GM23338 (cell line): ENCODE data around the gene ZNF358. TPM values are rescaled to one million over a fixed set of nuclear protein-coding genes. Genes with fewer than 3 reads are reported as not detected.

Experiments
- ATAC-seq: fragments of 200-7000 bp; cut with Tn5 transposase; 3 replicates; pipeline ENCODE4 v1.9.1; 2020
- DNase-seq: peaks from one replicate; pipeline ENCODE4 v3.0.0-alpha.2; 2015; ENCODE audit warnings: low spot score
- H2AFZ ChIP-seq: fragments of 200-600 bp; sonication (generic); 2 replicates; pipeline ENCODE4 v1.8.0; 2016; ENCODE audit warnings: antibody characterized with exemption, mild to moderate bottlenecking, moderate library complexity
- H3F3A ChIP-seq: fragments of 200-600 bp; sonication (generic); replicated peaks from 2 replicates; pipeline ENCODE4 v1.8.0; 2017; ENCODE audit warnings: antibody characterized with exemption, mixed run types, low read depth
- H3K27ac ChIP-seq: fragments of 200-600 bp; sonication (generic); 2 replicates; pipeline ENCODE4 v1.6.1; 2016; ENCODE audit warnings: low read depth
- H3K27me3 ChIP-seq: fragments of 200-600 bp; sonication (generic); 2 replicates; pipeline ENCODE4 v1.8.0; 2016; ENCODE audit warnings: mild to moderate bottlenecking, mixed run types, moderate library complexity; ENCODE audit not compliant: insufficient read depth
- H3K36me3 ChIP-seq: fragments of 200-600 bp; sonication (generic); 2 replicates; pipeline ENCODE4 v1.8.0; 2016; ENCODE audit warnings: mild to moderate bottlenecking; ENCODE audit not compliant: insufficient read depth
- H3K4me1 ChIP-seq: fragments of 200-600 bp; sonication (generic); 2 replicates; pipeline ENCODE4 v1.8.0; 2016; ENCODE audit warnings: mild to moderate bottlenecking, moderate library complexity; ENCODE audit not compliant: insufficient read depth
- H3K4me2 ChIP-seq: fragments of 200-600 bp; sonication (generic); 2 replicates; pipeline ENCODE4 v1.7.1; 2017; ENCODE audit warnings: mixed run types
- H3K4me3 ChIP-seq: fragments of 200-600 bp; sonication (generic); 2 replicates; pipeline ENCODE4 v1.6.1; 2016; ENCODE audit warnings: mixed run types
- H3K79me2 ChIP-seq: fragments of 200-600 bp; sonication (generic); replicated peaks from 2 replicates; pipeline ENCODE4 v1.8.0; 2017; ENCODE audit warnings: mild to moderate bottlenecking; ENCODE audit not compliant: insufficient read depth
- H3K9me2 ChIP-seq: fragments of 200-600 bp; sonication (generic); 2 replicates; pipeline ENCODE4 v1.8.0; 2017; ENCODE audit not compliant: insufficient read depth
- H4K20me1 ChIP-seq: fragments of 200-600 bp; sonication (generic); replicated peaks from 2 replicates; pipeline ENCODE4 v1.8.0; 2017; ENCODE audit warnings: mild to moderate bottlenecking; ENCODE audit not compliant: insufficient read depth
- H3K27ac Mint-ChIP-seq: 2 replicates; pipeline ENCODE4 v1.8.0; 2020; ENCODE audit warnings: inconsistent platforms, mild to moderate bottlenecking, moderate library complexity, mixed read lengths
- H3K27me3 Mint-ChIP-seq: 3 replicates; pipeline ENCODE4 v1.8.0; 2022; ENCODE audit warnings: low read depth, mild to moderate bottlenecking, moderate library complexity, mixed read lengths, inconsistent platforms; ENCODE audit not compliant: insufficient read depth, poor library complexity
- H3K36me3 Mint-ChIP-seq: 3 replicates; pipeline ENCODE4 v1.8.0; 2021; ENCODE audit warnings: low read depth, mild to moderate bottlenecking, inconsistent platforms, moderate library complexity, mixed read lengths
- H3K4me1 Mint-ChIP-seq: 3 replicates; pipeline ENCODE4 v1.8.0; 2020; ENCODE audit warnings: mild to moderate bottlenecking, inconsistent platforms, mixed read lengths
- H3K4me3 Mint-ChIP-seq: 3 replicates; pipeline ENCODE4 v1.8.0; 2021; ENCODE audit warnings: moderate library complexity, mild to moderate bottlenecking, inconsistent platforms, mixed read lengths
- H3K9me3 Mint-ChIP-seq: 3 replicates; pipeline ENCODE4 v1.8.0; 2020; ENCODE audit warnings: moderate library complexity, mild to moderate bottlenecking, inconsistent platforms, mixed read lengths
- EZH2phosphoT487 ChIP-seq: fragments of 200-600 bp; sonication (generic); IDR thresholded peaks from one replicate; pipeline ENCODE4 v1.8.1; 2018; ENCODE audit warnings: antibody characterized with exemption; ENCODE audit not compliant: unreplicated experiment
- ZNF114 ChIP-seq: fragments of 250-450 bp; sonication (Bioruptor Pico); IDR thresholded peaks from 2 replicates; pipeline ENCODE4 v1.5.0; 2020; ENCODE audit warnings: mild to moderate bottlenecking, moderate library complexity
- ZNF331 ChIP-seq: fragments of 250-450 bp; sonication (Bioruptor Pico); IDR thresholded peaks from 2 replicates; pipeline ENCODE4 v1.5.0; 2020; ENCODE audit warnings: low read depth, mild to moderate bottlenecking, moderate library complexity
- polyA plus RNA-seq: library from polyadenylated mRNA; unstranded; fragments of >200 nt; fragmentation: Nextera tagmentation; extraction: Ambion mirVana; gene quantifications from 2 replicates; pipeline ENCODE4 v1.2.1, GENCODE V29; 2016
- total RNA-seq: library from RNA; depleted of rRNA; stranded (reverse); fragments of >200 nt; shearing (Covaris generic); gene quantifications from 2 replicates; pipeline ENCODE4 v1.2.3, GENCODE V29; 2014
- TF ChIP-seq, protein P1 (sequence below): fragments of 250-450 bp; sonication (Bioruptor Pico); IDR thresholded peaks from 2 replicates; pipeline ENCODE4 v1.5.0; 2020; ENCODE audit warnings: mild to moderate bottlenecking, moderate library complexity
- TF ChIP-seq, protein P2 (sequence below), 2 experiments: fragments of 200-600 bp in 1 of 2; sonication (generic) in 1 of 2; conservative IDR thresholded peaks; 2 replicates each; pipeline versions ENCODE4 v1.5.1 to v1.6.1; 2016 to 2017; ENCODE audit warnings: antibody characterized with exemption in 2 of 2, low read depth in 2 of 2, mild to moderate bottlenecking in 2 of 2, moderate library complexity in 1 of 2
- TF ChIP-seq, protein P3 (sequence below): IDR thresholded peaks from 2 replicates; pipeline ENCODE4 v1.6.1; 2016; ENCODE audit warnings: antibody characterized with exemption
- TF ChIP-seq, protein P4 (sequence below): IDR thresholded peaks from one replicate; pipeline ENCODE4 v1.6.1; 2018; ENCODE audit warnings: antibody characterized with exemption; ENCODE audit not compliant: unreplicated experiment

Gene ZNF358
- total and polyA plus RNA-seq, 2 experiments from 2014 or later, result 23.8 to 52.9 TPM

DNA sequence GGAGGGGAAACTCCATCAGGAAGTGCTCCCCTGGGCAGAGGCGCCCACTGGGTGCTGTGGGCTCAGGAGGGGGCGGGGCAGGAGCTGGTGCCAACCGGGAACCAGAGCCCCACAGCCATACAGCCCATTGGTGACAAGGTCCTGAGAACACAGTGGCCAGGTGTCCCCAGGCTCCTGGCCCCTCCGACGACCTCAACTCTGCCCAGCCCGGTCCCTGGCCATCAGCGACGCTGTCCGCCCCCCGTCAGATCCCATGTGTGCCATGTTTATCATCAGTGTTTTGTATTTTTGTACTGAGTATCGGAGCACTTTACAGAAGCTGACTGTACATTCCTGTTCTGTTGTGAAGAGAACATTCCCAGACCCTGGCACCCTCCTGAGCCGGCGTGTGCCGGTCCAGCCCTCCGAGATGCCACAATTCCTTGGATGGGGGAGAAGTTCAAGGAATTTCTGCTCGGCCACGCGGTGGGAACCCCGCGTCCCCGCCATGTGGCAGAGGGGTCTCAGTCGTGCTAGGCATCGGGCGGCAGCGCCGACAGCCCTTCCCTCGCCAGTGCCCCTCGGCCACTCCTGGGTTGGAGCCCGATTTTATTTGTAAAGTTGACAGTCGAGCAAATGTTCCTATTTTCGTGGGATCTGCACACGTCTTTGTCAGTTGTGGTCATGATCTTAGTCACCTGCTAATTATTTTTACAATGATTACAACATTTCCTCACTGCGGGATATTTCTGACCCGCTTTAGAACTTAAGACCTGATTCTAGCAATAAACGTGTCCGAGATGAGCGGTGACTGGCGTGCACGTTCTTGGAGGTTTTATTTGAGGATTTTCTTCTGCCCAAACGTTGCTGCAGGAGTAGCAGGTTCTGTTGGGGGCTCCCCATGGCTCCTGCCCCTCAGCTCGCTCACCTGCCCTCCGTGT lies 43.9 kb upstream of the ZNF358 start:
- H3K4me2 ChIP-seq, result no peak overlapping the region
- peaks cover 3% of the 10 kb centered on the region; the same call in 1 of the 3 replicates for H3K36me3 Mint-ChIP-seq
- no peaks in the 10 kb centered on the region for H3K9me3 Mint-ChIP-seq
- H3F3A ChIP-seq, result no peaks in the 10 kb centered on the region
- H3K27ac ChIP-seq, result no peak overlapping the region
- H3K27ac Mint-ChIP-seq, result no peak overlapping the region
- no peak for TF ChIP-seq EZH2phosphoT487
- TF ChIP-seq, protein P1, sequence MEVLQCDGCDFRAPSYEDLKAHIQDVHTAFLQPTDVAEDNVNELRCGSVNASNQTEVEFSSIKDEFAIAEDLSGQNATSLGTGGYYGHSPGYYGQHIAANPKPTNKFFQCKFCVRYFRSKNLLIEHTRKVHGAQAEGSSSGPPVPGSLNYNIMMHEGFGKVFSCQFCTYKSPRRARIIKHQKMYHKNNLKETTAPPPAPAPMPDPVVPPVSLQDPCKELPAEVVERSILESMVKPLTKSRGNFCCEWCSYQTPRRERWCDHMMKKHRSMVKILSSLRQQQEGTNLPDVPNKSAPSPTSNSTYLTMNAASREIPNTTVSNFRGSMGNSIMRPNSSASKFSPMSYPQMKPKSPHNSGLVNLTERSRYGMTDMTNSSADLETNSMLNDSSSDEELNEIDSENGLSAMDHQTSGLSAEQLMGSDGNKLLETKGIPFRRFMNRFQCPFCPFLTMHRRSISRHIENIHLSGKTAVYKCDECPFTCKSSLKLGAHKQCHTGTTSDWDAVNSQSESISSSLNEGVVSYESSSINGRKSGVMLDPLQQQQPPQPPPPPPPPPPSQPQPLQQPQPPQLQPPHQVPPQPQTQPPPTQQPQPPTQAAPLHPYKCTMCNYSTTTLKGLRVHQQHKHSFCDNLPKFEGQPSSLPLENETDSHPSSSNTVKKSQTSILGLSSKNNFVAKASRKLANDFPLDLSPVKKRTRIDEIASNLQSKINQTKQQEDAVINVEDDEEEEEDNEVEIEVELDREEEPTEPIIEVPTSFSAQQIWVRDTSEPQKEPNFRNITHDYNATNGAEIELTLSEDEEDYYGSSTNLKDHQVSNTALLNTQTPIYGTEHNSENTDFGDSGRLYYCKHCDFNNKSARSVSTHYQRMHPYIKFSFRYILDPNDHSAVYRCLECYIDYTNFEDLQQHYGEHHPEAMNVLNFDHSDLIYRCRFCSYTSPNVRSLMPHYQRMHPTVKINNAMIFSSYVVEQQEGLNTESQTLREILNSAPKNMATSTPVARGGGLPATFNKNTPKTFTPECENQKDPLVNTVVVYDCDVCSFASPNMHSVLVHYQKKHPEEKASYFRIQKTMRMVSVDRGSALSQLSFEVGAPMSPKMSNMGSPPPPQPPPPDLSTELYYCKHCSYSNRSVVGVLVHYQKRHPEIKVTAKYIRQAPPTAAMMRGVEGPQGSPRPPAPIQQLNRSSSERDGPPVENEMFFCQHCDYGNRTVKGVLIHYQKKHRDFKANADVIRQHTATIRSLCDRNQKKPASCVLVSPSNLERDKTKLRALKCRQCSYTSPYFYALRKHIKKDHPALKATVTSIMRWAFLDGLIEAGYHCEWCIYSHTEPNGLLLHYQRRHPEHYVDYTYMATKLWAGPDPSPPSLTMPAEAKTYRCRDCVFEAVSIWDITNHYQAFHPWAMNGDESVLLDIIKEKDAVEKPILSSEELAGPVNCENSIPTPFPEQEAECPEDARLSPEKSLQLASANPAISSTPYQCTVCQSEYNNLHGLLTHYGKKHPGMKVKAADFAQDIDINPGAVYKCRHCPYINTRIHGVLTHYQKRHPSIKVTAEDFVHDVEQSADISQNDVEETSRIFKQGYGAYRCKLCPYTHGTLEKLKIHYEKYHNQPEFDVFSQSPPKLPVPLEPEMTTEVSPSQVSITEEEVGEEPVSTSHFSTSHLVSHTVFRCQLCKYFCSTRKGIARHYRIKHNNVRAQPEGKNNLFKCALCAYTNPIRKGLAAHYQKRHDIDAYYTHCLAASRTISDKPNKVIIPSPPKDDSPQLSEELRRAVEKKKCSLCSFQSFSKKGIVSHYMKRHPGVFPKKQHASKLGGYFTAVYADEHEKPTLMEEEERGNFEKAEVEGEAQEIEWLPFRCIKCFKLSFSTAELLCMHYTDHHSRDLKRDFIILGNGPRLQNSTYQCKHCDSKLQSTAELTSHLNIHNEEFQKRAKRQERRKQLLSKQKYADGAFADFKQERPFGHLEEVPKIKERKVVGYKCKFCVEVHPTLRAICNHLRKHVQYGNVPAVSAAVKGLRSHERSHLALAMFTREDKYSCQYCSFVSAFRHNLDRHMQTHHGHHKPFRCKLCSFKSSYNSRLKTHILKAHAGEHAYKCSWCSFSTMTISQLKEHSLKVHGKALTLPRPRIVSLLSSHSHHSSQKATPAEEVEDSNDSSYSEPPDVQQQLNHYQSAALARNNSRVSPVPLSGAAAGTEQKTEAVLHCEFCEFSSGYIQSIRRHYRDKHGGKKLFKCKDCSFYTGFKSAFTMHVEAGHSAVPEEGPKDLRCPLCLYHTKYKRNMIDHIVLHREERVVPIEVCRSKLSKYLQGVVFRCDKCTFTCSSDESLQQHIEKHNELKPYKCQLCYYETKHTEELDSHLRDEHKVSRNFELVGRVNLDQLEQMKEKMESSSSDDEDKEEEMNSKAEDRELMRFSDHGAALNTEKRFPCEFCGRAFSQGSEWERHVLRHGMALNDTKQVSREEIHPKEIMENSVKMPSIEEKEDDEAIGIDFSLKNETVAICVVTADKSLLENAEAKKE (CRISPR knock-in tag), result no peak
- TF ChIP-seq ZNF114 (CRISPR knock-in tag), result no peak
- TF ChIP-seq, protein P2, sequence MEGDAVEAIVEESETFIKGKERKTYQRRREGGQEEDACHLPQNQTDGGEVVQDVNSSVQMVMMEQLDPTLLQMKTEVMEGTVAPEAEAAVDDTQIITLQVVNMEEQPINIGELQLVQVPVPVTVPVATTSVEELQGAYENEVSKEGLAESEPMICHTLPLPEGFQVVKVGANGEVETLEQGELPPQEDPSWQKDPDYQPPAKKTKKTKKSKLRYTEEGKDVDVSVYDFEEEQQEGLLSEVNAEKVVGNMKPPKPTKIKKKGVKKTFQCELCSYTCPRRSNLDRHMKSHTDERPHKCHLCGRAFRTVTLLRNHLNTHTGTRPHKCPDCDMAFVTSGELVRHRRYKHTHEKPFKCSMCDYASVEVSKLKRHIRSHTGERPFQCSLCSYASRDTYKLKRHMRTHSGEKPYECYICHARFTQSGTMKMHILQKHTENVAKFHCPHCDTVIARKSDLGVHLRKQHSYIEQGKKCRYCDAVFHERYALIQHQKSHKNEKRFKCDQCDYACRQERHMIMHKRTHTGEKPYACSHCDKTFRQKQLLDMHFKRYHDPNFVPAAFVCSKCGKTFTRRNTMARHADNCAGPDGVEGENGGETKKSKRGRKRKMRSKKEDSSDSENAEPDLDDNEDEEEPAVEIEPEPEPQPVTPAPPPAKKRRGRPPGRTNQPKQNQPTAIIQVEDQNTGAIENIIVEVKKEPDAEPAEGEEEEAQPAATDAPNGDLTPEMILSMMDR (conservative IDR thresholded peaks at IDR 0.05; ENCODE audit: low read depth in 2 of 2), result no peak
- no peak for TF ChIP-seq ZNF331 (CRISPR knock-in tag)
- TF ChIP-seq, protein P3, sequence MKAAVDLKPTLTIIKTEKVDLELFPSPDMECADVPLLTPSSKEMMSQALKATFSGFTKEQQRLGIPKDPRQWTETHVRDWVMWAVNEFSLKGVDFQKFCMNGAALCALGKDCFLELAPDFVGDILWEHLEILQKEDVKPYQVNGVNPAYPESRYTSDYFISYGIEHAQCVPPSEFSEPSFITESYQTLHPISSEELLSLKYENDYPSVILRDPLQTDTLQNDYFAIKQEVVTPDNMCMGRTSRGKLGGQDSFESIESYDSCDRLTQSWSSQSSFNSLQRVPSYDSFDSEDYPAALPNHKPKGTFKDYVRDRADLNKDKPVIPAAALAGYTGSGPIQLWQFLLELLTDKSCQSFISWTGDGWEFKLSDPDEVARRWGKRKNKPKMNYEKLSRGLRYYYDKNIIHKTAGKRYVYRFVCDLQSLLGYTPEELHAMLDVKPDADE, result no peak
- TF ChIP-seq, protein P4, sequence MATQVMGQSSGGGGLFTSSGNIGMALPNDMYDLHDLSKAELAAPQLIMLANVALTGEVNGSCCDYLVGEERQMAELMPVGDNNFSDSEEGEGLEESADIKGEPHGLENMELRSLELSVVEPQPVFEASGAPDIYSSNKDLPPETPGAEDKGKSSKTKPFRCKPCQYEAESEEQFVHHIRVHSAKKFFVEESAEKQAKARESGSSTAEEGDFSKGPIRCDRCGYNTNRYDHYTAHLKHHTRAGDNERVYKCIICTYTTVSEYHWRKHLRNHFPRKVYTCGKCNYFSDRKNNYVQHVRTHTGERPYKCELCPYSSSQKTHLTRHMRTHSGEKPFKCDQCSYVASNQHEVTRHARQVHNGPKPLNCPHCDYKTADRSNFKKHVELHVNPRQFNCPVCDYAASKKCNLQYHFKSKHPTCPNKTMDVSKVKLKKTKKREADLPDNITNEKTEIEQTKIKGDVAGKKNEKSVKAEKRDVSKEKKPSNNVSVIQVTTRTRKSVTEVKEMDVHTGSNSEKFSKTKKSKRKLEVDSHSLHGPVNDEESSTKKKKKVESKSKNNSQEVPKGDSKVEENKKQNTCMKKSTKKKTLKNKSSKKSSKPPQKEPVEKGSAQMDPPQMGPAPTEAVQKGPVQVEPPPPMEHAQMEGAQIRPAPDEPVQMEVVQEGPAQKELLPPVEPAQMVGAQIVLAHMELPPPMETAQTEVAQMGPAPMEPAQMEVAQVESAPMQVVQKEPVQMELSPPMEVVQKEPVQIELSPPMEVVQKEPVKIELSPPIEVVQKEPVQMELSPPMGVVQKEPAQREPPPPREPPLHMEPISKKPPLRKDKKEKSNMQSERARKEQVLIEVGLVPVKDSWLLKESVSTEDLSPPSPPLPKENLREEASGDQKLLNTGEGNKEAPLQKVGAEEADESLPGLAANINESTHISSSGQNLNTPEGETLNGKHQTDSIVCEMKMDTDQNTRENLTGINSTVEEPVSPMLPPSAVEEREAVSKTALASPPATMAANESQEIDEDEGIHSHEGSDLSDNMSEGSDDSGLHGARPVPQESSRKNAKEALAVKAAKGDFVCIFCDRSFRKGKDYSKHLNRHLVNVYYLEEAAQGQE, result no peak
- H4K20me1 ChIP-seq, result no peaks in the 10 kb centered on the region
- no peaks in the 10 kb centered on the region; the same call in 1 of the 2 replicates for H3K36me3 ChIP-seq
- no peak overlapping the region for H2AFZ ChIP-seq
- no peak overlapping the region for H3K4me3 ChIP-seq
- no peaks in the 10 kb centered on the region for H3K4me1 ChIP-seq
- H3K4me3 Mint-ChIP-seq, result no peak overlapping the region
- ATAC-seq, result no peak
- H3K27me3 ChIP-seq, result no peaks in the 10 kb centered on the region
- DNase-seq, result no peak
- H3K27me3 Mint-ChIP-seq, result peaks cover 5% of the 10 kb centered on the region
- no peaks in the 10 kb centered on the region for H3K79me2 ChIP-seq
- H3K4me1 Mint-ChIP-seq, result no peaks in the 10 kb centered on the region
- no peaks in the 10 kb centered on the region for H3K9me2 ChIP-seq
